Stimulated activated naive CD8-positive, alpha-beta T cell treated with anti-CD3 and anti-CD28 coated beads, Interleukin-15, amount 100 ng/mL, for 72 hours (primary cell): ENCODE data around the gene SWAP70.
"Not testable (repeated sequence)": the region's sequence is repeated elsewhere in the genome, so short reads cannot be mapped to it uniquely, and the experiment has no call there.

Source experiments
- ATAC-seq: fragments of 150-1000 bp; cut with Tn5 transposase; 2 replicates; pipeline ENCODE4 v1.10.0; 2021; ENCODE audit warnings: mild to moderate bottlenecking, moderate library complexity
- DNase-seq, 2 donors: peaks; one replicate each; pipeline ENCODE4 v3.0.0; 2021 to 2022
- H3K27ac Mint-ChIP-seq, 2 donors: one replicate each; pipeline ENCODE4 v1.8.0; 2022; ENCODE audit warnings: mild to moderate bottlenecking in 2 of 2, mixed read lengths in 2 of 2, moderate library complexity in 2 of 2
- H3K27me3 Mint-ChIP-seq: one replicate; pipeline ENCODE4 v1.8.0; 2022; ENCODE audit warnings: mixed read lengths
- H3K4me1 Mint-ChIP-seq: one replicate; pipeline ENCODE4 v1.8.0; 2022; ENCODE audit warnings: mild to moderate bottlenecking, mixed read lengths
- H3K4me3 Mint-ChIP-seq, 2 donors: one replicate each; pipeline ENCODE4 v1.8.0; 2022; ENCODE audit warnings: mild to moderate bottlenecking in 2 of 2, mixed read lengths in 2 of 2, moderate library complexity in 1 of 2
- H3K9me3 Mint-ChIP-seq, 2 donors: one replicate each; pipeline ENCODE4 v1.8.0; 2022; ENCODE audit warnings: mixed read lengths in 2 of 2

SWAP70 gene

GRCh38 chr11:9740202-9740883 is 76.5 kb downstream of the SWAP70 start:
- H3K27me3 Mint-ChIP-seq = no peaks in the 10 kb centered on the region
- no peak overlapping the region for H3K27ac Mint-ChIP-seq
- H3K4me1 Mint-ChIP-seq = no peaks in the 10 kb centered on the region
- H3K4me3 Mint-ChIP-seq = no peak overlapping the region
- DNase-seq = no peak
- H3K9me3 Mint-ChIP-seq = peaks cover 13 to 16% of the 10 kb centered on the region in 2 donors
- no peak for ATAC-seq

GRCh38 chr11:9741260-9741659 is 77.4 kb downstream of the SWAP70 start:
- peaks cover 7% of the 10 kb centered on the region in 2 donors for H3K9me3 Mint-ChIP-seq
- DNase-seq = no peak

GRCh38 chr11:9743512-9743911 is 79.6 kb downstream of the SWAP70 start:
- not testable (repeated sequence) for H3K27ac Mint-ChIP-seq, H3K4me3 Mint-ChIP-seq, H3K9me3 Mint-ChIP-seq, H3K27me3 Mint-ChIP-seq, DNase-seq, ATAC-seq
- H3K4me1 Mint-ChIP-seq = peaks cover 10% of the 10 kb centered on the region

More at GRCh38 chr11:9741260-9741659, 77.4 kb downstream of the SWAP70 start:
- no peak overlapping the region for H3K27ac Mint-ChIP-seq
- ATAC-seq = no peak
- no peaks in the 10 kb centered on the region for H3K4me1 Mint-ChIP-seq
- no peaks in the 10 kb centered on the region for H3K27me3 Mint-ChIP-seq
- H3K4me3 Mint-ChIP-seq = no peak overlapping the region

GRCh38 chr11:9745411-9746211 is 81.7 kb downstream of the SWAP70 start:
- DNase-seq (no peak), ATAC-seq (no peak)
- Mint-ChIP-seq H3K4me3 (no peak overlapping the region), H3K27me3 (no peaks in the 10 kb centered on the region), H3K4me1 (peaks cover 14% of the 10 kb centered on the region), H3K27ac (no peak overlapping the region), H3K9me3 (no peaks in the 10 kb centered on the region)

GRCh38 chr11:9747229-9747628 is 83.4 kb downstream of the SWAP70 start:
- Mint-ChIP-seq H3K4me1 (peaks cover 18% of the 10 kb centered on the region), H3K27me3 (no peaks in the 10 kb centered on the region), H3K9me3 (no peaks in the 10 kb centered on the region), H3K4me3 (no peak overlapping the region), H3K27ac (no peak overlapping the region)
- DNase-seq (no peak), ATAC-seq (no peak)

- Mint-ChIP-seq H3K4me3 (no peak overlapping the region), H3K27ac (no peak overlapping the region), H3K4me1 (peaks cover 20% of the 10 kb centered on the region), H3K27me3 (no peaks in the 10 kb centered on the region), H3K9me3 (no peaks in the 10 kb centered on the region)
- ATAC-seq (no peak), DNase-seq (no peak)
Measured at GRCh38 chr11:9747828-9748227, 84.0 kb downstream of the SWAP70 start.

GRCh38 chr11:9748361-9748970 is 84.6 kb downstream of the SWAP70 start:
- DNase-seq (peak; percentile 70 to 83), ATAC-seq (peak; percentile 98)
- Mint-ChIP-seq H3K4me1 (peaks cover 26% of the 10 kb centered on the region), H3K9me3 (no peaks in the 10 kb centered on the region), H3K4me3 (no peak overlapping the region), H3K27me3 (no peaks in the 10 kb centered on the region), H3K27ac (no peak overlapping the region)

GRCh38 chr11:9750551-9750950 is 86.7 kb downstream of the SWAP70 start:
- H3K4me1 Mint-ChIP-seq = peaks cover 28% of the 10 kb centered on the region
- H3K4me3 Mint-ChIP-seq = no peak overlapping the region
- no peaks in the 10 kb centered on the region for H3K27me3 Mint-ChIP-seq
- no peak overlapping the region for H3K27ac Mint-ChIP-seq
- ATAC-seq (no peak), DNase-seq (no peak)
- no peaks in the 10 kb centered on the region for H3K9me3 Mint-ChIP-seq

- no peaks in the 10 kb centered on the region for H3K9me3 Mint-ChIP-seq
- no peak overlapping the region for H3K4me3 Mint-ChIP-seq
- H3K27me3 Mint-ChIP-seq = no peaks in the 10 kb centered on the region
- H3K27ac Mint-ChIP-seq = no peak overlapping the region
- peaks cover 44% of the 10 kb centered on the region for H3K4me1 Mint-ChIP-seq
- ATAC-seq (no peak), DNase-seq (no peak)
Measured at GRCh38 chr11:9752091-9752490, 88.2 kb downstream of the SWAP70 start.

GRCh38 chr11:9753021-9753420 is 89.1 kb downstream of the SWAP70 start:
- ATAC-seq = no peak
- no peak overlapping the region for H3K4me3 Mint-ChIP-seq
- H3K27me3 Mint-ChIP-seq = no peaks in the 10 kb centered on the region
- no peak overlapping the region for H3K27ac Mint-ChIP-seq
- peaks cover 48% of the 10 kb centered on the region for H3K4me1 Mint-ChIP-seq
- H3K9me3 Mint-ChIP-seq = no peaks in the 10 kb centered on the region
- DNase-seq = no peak

GRCh38 chr11:9754010-9754471 is 90.2 kb downstream of the SWAP70 start:
- no peak for DNase-seq
- Mint-ChIP-seq H3K4me3 (no peak overlapping the region), H3K27me3 (no peaks in the 10 kb centered on the region), H3K27ac (no peak overlapping the region), H3K9me3 (no peaks in the 10 kb centered on the region), H3K4me1 (peaks cover 44% of the 10 kb centered on the region)
- ATAC-seq = no peak

- no peaks in the 10 kb centered on the region for H3K9me3 Mint-ChIP-seq
- H3K27ac Mint-ChIP-seq = peak overlapping the region; percentile 19 to 31
- ATAC-seq (no peak), DNase-seq (no peak)
- no peak overlapping the region for H3K4me3 Mint-ChIP-seq
- no peaks in the 10 kb centered on the region for H3K27me3 Mint-ChIP-seq
- H3K4me1 Mint-ChIP-seq = peaks cover 60% of the 10 kb centered on the region
Measured at GRCh38 chr11:9755561-9756185, 91.8 kb downstream of the SWAP70 start.

- Mint-ChIP-seq H3K9me3 (no peaks in the 10 kb centered on the region), H3K27me3 (no peaks in the 10 kb centered on the region), H3K27ac (no peak overlapping the region), H3K4me1 (peaks cover 68% of the 10 kb centered on the region), H3K4me3 (no peak overlapping the region)
- ATAC-seq (no peak), DNase-seq (no peak)
Measured at GRCh38 chr11:9756461-9756860, 92.6 kb downstream of the SWAP70 start.

- H3K4me1 Mint-ChIP-seq = peaks cover 72% of the 10 kb centered on the region
- H3K9me3 Mint-ChIP-seq = no peaks in the 10 kb centered on the region
- H3K27me3 Mint-ChIP-seq = no peaks in the 10 kb centered on the region
- H3K4me3 Mint-ChIP-seq = no peak overlapping the region
- no peak for DNase-seq
- H3K27ac Mint-ChIP-seq = peak overlapping the region; percentile 64 to 95
- no peak for ATAC-seq
Measured at GRCh38 chr11:9756878-9757277, 93.0 kb downstream of the SWAP70 start.

GRCh38 chr11:9757809-9758636 is 94.1 kb downstream of the SWAP70 start:
- ATAC-seq = peak; percentile 67
- H3K27me3 Mint-ChIP-seq = no peaks in the 10 kb centered on the region
- peak overlapping the region; percentile 76 to 83 for H3K4me3 Mint-ChIP-seq
- H3K4me1 Mint-ChIP-seq = peaks cover 71% of the 10 kb centered on the region
- H3K9me3 Mint-ChIP-seq = no peaks in the 10 kb centered on the region
- peak overlapping the region; percentile 66 to 96 for H3K27ac Mint-ChIP-seq
- DNase-seq = peak; percentile 91
